Raji (cell line): Measurements from ENCODE around the gene VPREB3.

ENCODE experiments used
- POLR2A ChIP-seq: IDR thresholded peaks from 2 replicates; pipeline ENCODE4 v1.6.1; 2011; ENCODE audit warnings: low read depth, low read length, control low read depth; ENCODE audit not compliant: insufficient read depth

Gene VPREB3

GRCh38 chr22:23774922-23775436, 20.8 kb upstream of the VPREB3 start:
- no peak for TF ChIP-seq POLR2A

DNA sequence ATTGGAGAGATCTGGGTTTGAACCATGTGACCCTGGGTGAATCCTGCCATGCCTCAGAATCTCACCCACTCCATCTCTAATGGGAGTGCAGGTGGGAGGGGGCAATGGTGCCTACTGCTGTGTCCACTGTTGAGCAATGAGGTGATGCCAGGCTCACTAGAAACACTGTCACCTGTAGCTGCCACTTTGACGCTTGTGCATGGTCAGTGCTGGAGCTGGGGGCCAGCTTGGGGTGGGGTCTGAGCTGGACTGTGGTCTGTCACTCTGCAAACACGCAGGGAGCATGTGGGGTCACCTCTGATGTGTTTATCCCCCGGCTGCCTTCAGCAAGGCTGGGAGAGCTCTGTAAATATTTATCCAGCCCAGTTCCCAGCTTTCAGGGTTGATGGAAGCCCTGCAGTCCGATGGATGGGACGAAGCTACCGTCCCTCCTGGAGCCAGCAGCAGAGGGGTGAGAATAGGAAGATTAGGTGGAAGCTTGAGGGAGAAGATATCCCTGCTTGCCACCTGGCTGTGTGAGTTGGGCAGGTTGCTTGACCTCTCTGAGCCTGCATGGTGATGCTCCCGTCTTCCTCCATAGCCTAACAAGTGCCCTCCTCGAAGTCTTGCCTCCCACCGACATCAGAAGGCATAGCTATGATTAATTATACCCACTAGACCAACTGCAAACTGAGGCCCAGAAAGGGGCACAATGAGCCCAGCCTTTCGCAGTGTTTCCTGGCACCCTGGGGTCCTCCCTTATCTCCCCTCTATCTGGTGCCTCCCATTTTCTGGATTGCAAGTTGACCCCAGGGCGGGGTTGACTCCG, 20.1 kb upstream of the VPREB3 start:
- no peak for TF ChIP-seq POLR2A

- TF ChIP-seq POLR2A: no peak
Observed at GRCh38 chr22:23773483-23774113, 19.4 kb upstream of the VPREB3 start.

GRCh38 chr22:23772649-23773473, 18.6 kb upstream of the VPREB3 start, which contains the start of gene MMP11:
Gene MMP11, plus strand, starts transcription at chr22:23772849. Its CDS starts 22 bp downstream, at chr22:23772871.
- TF ChIP-seq POLR2A: no peak

GRCh38 chr22:23772315-23772648, 18.1 kb upstream of the VPREB3 start:
- no peak for TF ChIP-seq POLR2A

DNA sequence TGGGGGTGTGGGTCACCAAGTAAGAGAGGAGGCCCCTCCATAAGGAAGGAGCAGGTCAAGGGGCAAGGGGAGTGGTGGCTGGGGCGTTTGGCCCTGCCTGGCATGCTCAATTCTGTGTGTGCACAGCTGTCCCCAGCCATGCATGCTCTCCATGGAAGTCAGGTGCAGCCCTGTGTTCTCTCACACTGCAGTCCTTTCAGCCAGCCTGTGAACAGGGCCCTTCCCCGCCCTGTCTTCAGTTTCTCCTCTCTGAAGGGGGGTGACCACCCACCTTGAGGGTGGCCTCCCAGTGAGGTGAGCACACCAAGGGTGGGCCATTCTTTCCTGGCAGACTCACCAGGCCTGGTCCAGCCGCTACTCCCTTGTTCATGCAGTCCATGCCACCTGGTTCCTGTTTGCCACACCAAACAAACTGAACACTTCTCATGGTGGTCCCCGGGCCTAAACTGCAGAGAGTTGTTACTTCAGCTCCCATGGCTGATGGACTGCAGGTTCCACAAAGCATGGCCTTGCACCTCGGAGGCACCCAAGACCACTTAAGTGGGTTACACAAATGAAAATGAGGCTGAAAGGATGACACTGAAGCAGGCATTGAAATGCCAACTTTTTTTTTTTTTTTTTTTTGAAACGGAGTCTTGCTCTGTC, 15.2 kb upstream of the VPREB3 start:
- no peak for TF ChIP-seq POLR2A

GRCh38 chr22:23767673-23768548, 13.7 kb upstream of the VPREB3 start, which contains the start of gene CHCHD10:
Gene CHCHD10, minus strand, starts transcription at chr22:23767972. Its CDS starts 98 bp downstream, at chr22:23767874.
- peak; percentile 85 for TF ChIP-seq POLR2A

GRCh38 chr22:23767303-23767672, 13.1 kb upstream of the VPREB3 start:
- TF ChIP-seq POLR2A: no peak

- 0 out of 2 replicates have a peak, but pooled peaks have one; percentile 23 for TF ChIP-seq POLR2A
Observed at GRCh38 chr22:23764899-23765881, 11.0 kb upstream of the VPREB3 start.

DNA sequence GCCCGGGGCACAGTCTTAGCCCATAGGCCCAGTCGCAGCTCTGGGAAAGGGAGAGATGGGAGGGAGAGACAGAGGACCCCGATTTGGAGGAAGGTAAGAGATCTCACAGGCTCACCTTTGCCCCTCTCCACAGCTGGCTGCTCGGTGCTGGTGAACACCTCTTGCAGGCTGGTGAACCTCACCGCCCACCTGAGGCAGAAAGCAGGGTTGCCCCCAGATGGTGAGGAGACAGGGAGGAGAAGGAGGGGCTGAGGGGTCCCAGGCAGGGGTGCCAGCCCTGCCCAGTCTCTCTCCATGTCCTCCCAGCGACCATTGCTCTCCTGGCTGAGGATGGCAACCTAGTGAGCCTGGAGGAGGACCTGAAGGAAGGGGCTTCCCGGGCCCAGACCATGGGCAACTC, 9.7 kb upstream of the VPREB3 start:
- no peak for TF ChIP-seq POLR2A

GRCh38 chr22:23763579-23763945, 9.3 kb upstream of the VPREB3 start:
- no peak for TF ChIP-seq POLR2A

GRCh38 chr22:23762842-23763578, 8.8 kb upstream of the VPREB3 start, which contains the start of gene C22orf15:
Gene C22orf15, plus strand, starts transcription at chr22:23762990. Its CDS starts 317 bp downstream, at chr22:23763307.
- TF ChIP-seq POLR2A: no peak
